HG02763 (cell line): ENCODE measurements around the gene DCAF10.
"Not testable (repeated sequence)": the region's sequence is repeated elsewhere in the genome, so short reads cannot be mapped to it uniquely, and the experiment has no call there.

Source experiments
- ATAC-seq: cut with Tn5 transposase; IDR thresholded peaks from one replicate; pipeline ENCODE4 v1.9.1; 2021; ENCODE audit warnings: mild to moderate bottlenecking, moderate library complexity; ENCODE audit not compliant: unreplicated experiment

DCAF10 gene

GRCh38 chr9:37800631-37801286 lies at the start of gene DCAF10:
TSS of gene DCAF10 (plus strand) at chr9:37800797. CDS start at chr9:37800867, 70 bp downstream.
- ATAC-seq = peak; percentile 72

DNA sequence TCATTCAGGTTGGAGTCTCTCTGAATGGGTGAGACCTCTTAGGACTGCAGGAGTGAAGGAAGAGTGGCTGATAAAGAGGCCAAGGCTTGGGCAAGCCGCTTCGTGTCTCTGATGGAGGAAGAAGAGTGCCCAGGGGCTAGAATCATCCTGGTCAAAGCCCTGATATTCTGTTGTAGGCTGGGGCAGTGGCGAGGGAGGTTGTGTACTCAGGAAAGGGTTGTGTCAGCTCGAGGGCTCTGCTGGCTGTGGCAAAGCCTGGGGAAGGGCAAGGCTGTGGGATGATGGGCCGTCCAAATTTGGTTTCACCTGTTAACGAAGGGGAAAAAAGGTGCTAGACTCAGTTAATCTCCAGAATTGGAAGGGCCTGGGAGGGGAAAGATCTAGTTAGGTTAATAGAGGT lies 49.4 kb upstream of the DCAF10 start:
- ATAC-seq = no peak

DNA sequence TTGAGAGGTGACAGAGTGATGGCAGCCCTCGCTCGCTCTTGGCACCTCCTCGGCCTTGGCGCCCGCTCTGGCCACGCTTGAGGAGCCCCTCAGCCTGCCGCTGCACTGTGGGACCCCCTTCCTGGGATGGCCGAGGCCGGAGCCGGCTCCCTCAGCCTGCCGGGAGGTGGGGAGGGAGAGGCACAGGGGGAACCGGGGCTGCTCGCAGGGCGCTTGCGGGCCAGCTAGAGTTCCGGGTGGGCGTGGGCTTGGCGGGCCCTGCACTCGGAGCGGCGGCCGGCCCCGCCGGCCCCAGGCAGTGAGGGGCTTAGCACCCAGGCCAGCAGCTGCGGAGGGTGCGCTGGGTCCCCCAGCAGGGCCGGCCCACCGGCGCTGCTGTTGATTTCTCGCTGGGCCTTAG lies 48.9 kb upstream of the DCAF10 start:
- ATAC-seq = not testable (repeated sequence)

- ATAC-seq = not testable (repeated sequence)
Measured at GRCh38 chr9:37752112-37752511, 48.5 kb upstream of the DCAF10 start.

DNA sequence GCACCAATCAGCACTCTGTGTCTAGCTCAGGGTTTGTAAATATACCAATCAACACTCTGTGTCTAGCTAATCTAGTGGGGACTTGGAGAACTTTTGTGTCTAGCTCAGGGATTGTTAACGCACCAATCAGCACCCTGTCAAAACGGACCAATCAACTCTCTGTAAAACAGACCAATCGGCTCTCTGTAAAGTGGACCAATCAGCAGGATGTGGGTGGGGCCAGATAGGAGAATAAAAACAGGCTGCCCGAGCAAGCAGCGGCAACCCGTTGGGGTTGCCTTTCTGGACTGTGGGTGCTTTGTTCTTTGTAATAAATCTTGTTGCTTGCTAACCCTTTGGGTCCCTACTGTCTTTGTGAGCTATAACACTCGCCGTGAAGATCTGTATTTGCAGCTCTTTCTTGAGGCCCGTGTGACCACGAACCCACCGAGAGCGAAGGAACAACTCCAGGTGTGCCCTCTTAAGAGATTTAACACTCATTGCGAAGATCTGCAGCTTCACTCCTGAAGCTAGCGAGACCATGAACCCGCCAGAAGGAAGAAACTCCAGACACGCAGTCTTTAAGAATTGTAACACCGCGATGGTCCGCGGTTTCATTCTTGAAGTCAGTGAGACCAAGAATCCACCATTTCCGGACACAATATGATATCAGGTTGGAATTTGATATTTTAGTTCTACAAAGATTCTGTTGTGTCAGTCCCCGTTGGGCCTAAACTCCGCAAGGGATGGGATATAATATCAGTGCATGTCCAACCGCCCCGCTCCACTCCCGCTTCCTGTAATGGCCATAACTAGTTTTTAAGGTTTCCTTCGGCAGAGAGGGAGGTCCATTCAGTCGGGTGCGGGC lies 47.7 kb upstream of the DCAF10 start:
- ATAC-seq = no peak

- peak; percentile 90 for ATAC-seq
Measured at GRCh38 chr9:37753489-37754190, 47.0 kb upstream of the DCAF10 start, which contains the start of gene TRMT10B. TSS of gene TRMT10B (plus strand) at chr9:37753805. CDS start at chr9:37761932, 8,127 bp downstream.

- no peak for ATAC-seq
Measured at GRCh38 chr9:37758747-37759146, 41.9 kb upstream of the DCAF10 start.

- no peak for ATAC-seq
Measured at GRCh38 chr9:37760416-37761161, 40.0 kb upstream of the DCAF10 start.

DNA sequence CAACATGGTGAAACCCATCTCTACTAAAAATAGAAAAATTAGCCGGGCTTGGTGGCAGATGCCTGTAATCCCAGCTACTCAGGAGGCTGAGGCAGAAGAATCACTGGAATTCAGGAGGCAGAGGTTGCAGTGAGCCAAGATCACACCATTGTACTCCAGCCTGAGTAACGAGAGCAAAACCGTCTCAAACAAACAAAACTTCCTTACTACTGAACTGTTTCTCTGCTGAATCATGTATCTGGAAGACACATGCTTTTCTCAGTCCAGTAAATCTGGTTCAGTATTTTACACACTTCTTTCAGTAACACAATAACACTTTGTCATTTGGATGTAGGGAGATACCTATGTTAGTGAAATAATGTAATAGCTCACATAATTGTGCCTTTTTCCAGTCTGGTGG lies 39.1 kb upstream of the DCAF10 start:
- no peak for ATAC-seq

GRCh38 chr9:37765263-37765662 lies 35.3 kb upstream of the DCAF10 start:
- ATAC-seq = not testable (repeated sequence)

GRCh38 chr9:37769306-37769705 lies 31.3 kb upstream of the DCAF10 start:
- ATAC-seq = no peak

- ATAC-seq = no peak
Measured at GRCh38 chr9:37769995-37770394, 30.6 kb upstream of the DCAF10 start.

- ATAC-seq = no peak
Measured at GRCh38 chr9:37775216-37775919, 25.2 kb upstream of the DCAF10 start.

- ATAC-seq = no peak
Measured at GRCh38 chr9:37776328-37776727, 24.3 kb upstream of the DCAF10 start.

DNA sequence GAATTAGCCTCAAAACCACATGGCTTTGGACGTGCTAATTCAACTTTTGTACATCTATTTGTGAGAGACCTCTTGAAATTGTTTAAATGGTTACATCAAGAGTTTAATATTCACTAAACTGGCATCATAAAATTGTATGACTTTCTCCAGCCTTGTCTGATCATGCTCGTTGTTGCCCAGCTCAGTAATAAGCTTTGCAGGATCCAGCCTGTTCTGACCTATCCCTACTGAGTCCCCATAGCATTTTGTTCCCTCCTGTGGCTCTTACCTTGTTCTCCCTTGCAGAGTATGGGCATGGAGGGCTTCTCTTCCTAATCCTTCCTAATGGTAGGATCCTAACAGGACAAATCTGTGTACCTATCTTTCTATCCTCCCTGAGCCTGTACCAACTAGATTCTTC lies 22.1 kb upstream of the DCAF10 start:
- no peak for ATAC-seq

- ATAC-seq = no peak
Measured at GRCh38 chr9:37784291-37784615, 16.3 kb upstream of the DCAF10 start.

- ATAC-seq = peak; percentile 89
Measured at GRCh38 chr9:37784616-37785483, 15.7 kb upstream of the DCAF10 start, which contains the start of gene EXOSC3. TSS of gene EXOSC3 (minus strand) at chr9:37785064. CDS start at chr9:37785044, 20 bp downstream.

DNA sequence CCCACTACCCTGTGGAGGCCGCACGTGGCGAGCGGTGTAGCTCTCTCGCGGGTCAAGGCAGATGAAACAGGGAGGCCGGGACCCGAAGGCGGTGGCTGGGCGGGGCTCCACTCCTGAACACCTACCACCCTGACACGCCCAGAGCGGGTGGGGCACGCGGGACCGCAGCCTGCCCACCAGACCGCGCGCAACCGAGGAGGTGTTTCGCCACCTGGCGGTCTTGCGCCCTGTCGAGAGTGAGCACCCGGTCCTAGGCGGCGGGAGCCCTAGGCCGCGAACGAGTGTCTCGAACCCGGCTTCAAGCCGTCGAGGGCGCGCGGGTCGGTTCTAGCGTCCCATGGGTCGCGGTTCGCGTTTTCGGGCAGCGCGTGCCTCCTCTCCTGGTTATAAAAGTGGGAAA lies 13.5 kb upstream of the DCAF10 start:
- no peak for ATAC-seq

- no peak for ATAC-seq
Measured at GRCh38 chr9:37788332-37788731, 12.3 kb upstream of the DCAF10 start.
